GM23338 (cell line): ENCODE results near the gene LMAN2L. TPM values are rescaled to one million over a fixed set of nuclear protein-coding genes. Genes with fewer than 3 reads are reported as not detected.

Experiments
- ATAC-seq: fragments of 200-7000 bp; cut with Tn5 transposase; 3 replicates; pipeline ENCODE4 v1.9.1; 2020
- DNase-seq: peaks from one replicate; pipeline ENCODE4 v3.0.0-alpha.2; 2015; ENCODE audit warnings: low spot score
- H2AFZ ChIP-seq: fragments of 200-600 bp; sonication (generic); 2 replicates; pipeline ENCODE4 v1.8.0; 2016; ENCODE audit warnings: antibody characterized with exemption, mild to moderate bottlenecking, moderate library complexity
- H3F3A ChIP-seq: fragments of 200-600 bp; sonication (generic); replicated peaks from 2 replicates; pipeline ENCODE4 v1.8.0; 2017; ENCODE audit warnings: antibody characterized with exemption, mixed run types, low read depth
- H3K27ac ChIP-seq: fragments of 200-600 bp; sonication (generic); 2 replicates; pipeline ENCODE4 v1.6.1; 2016; ENCODE audit warnings: low read depth
- H3K27me3 ChIP-seq: fragments of 200-600 bp; sonication (generic); 2 replicates; pipeline ENCODE4 v1.8.0; 2016; ENCODE audit warnings: mild to moderate bottlenecking, mixed run types, moderate library complexity; ENCODE audit not compliant: insufficient read depth
- H3K36me3 ChIP-seq: fragments of 200-600 bp; sonication (generic); 2 replicates; pipeline ENCODE4 v1.8.0; 2016; ENCODE audit warnings: mild to moderate bottlenecking; ENCODE audit not compliant: insufficient read depth
- H3K4me1 ChIP-seq: fragments of 200-600 bp; sonication (generic); 2 replicates; pipeline ENCODE4 v1.8.0; 2016; ENCODE audit warnings: mild to moderate bottlenecking, moderate library complexity; ENCODE audit not compliant: insufficient read depth
- H3K4me2 ChIP-seq: fragments of 200-600 bp; sonication (generic); 2 replicates; pipeline ENCODE4 v1.7.1; 2017; ENCODE audit warnings: mixed run types
- H3K4me3 ChIP-seq: fragments of 200-600 bp; sonication (generic); 2 replicates; pipeline ENCODE4 v1.6.1; 2016; ENCODE audit warnings: mixed run types
- H3K79me2 ChIP-seq: fragments of 200-600 bp; sonication (generic); replicated peaks from 2 replicates; pipeline ENCODE4 v1.8.0; 2017; ENCODE audit warnings: mild to moderate bottlenecking; ENCODE audit not compliant: insufficient read depth
- H3K9me2 ChIP-seq: fragments of 200-600 bp; sonication (generic); 2 replicates; pipeline ENCODE4 v1.8.0; 2017; ENCODE audit not compliant: insufficient read depth
- H4K20me1 ChIP-seq: fragments of 200-600 bp; sonication (generic); replicated peaks from 2 replicates; pipeline ENCODE4 v1.8.0; 2017; ENCODE audit warnings: mild to moderate bottlenecking; ENCODE audit not compliant: insufficient read depth
- H3K27ac Mint-ChIP-seq: 2 replicates; pipeline ENCODE4 v1.8.0; 2020; ENCODE audit warnings: inconsistent platforms, mild to moderate bottlenecking, moderate library complexity, mixed read lengths
- H3K27me3 Mint-ChIP-seq: 3 replicates; pipeline ENCODE4 v1.8.0; 2022; ENCODE audit warnings: low read depth, mild to moderate bottlenecking, moderate library complexity, mixed read lengths, inconsistent platforms; ENCODE audit not compliant: insufficient read depth, poor library complexity
- H3K36me3 Mint-ChIP-seq: 3 replicates; pipeline ENCODE4 v1.8.0; 2021; ENCODE audit warnings: low read depth, mild to moderate bottlenecking, inconsistent platforms, moderate library complexity, mixed read lengths
- H3K4me1 Mint-ChIP-seq: 3 replicates; pipeline ENCODE4 v1.8.0; 2020; ENCODE audit warnings: mild to moderate bottlenecking, inconsistent platforms, mixed read lengths
- H3K4me3 Mint-ChIP-seq: 3 replicates; pipeline ENCODE4 v1.8.0; 2021; ENCODE audit warnings: moderate library complexity, mild to moderate bottlenecking, inconsistent platforms, mixed read lengths
- H3K9me3 Mint-ChIP-seq: 3 replicates; pipeline ENCODE4 v1.8.0; 2020; ENCODE audit warnings: moderate library complexity, mild to moderate bottlenecking, inconsistent platforms, mixed read lengths
- EZH2phosphoT487 ChIP-seq: fragments of 200-600 bp; sonication (generic); IDR thresholded peaks from one replicate; pipeline ENCODE4 v1.8.1; 2018; ENCODE audit warnings: antibody characterized with exemption; ENCODE audit not compliant: unreplicated experiment
- JUNB ChIP-seq: IDR thresholded peaks from one replicate; pipeline ENCODE4 v1.6.1; 2016; ENCODE audit warnings: antibody characterized with exemption; ENCODE audit not compliant: unreplicated experiment
- NANOG ChIP-seq: IDR thresholded peaks from 2 replicates; pipeline ENCODE4 v1.6.1; 2016; ENCODE audit warnings: antibody characterized with exemption, borderline replicate concordance
- REST ChIP-seq: IDR thresholded peaks from one replicate; pipeline ENCODE4 v1.6.1; 2018; ENCODE audit warnings: antibody characterized with exemption; ENCODE audit not compliant: unreplicated experiment
- STAT1 ChIP-seq: IDR thresholded peaks from one replicate; pipeline ENCODE4 v1.6.1; 2016; ENCODE audit warnings: antibody characterized with exemption; ENCODE audit not compliant: unreplicated experiment
- ZNF462 ChIP-seq: fragments of 250-450 bp; sonication (Bioruptor Pico); IDR thresholded peaks from 2 replicates; pipeline ENCODE4 v1.5.0; 2020; ENCODE audit warnings: mild to moderate bottlenecking, moderate library complexity
- polyA plus RNA-seq: library from polyadenylated mRNA; unstranded; fragments of >200 nt; fragmentation: Nextera tagmentation; extraction: Ambion mirVana; gene quantifications from 2 replicates; pipeline ENCODE4 v1.2.1, GENCODE V29; 2016
- total RNA-seq: library from RNA; depleted of rRNA; stranded (reverse); fragments of >200 nt; shearing (Covaris generic); gene quantifications from 2 replicates; pipeline ENCODE4 v1.2.3, GENCODE V29; 2014

Gene LMAN2L
- total and polyA plus RNA-seq, 2 experiments from 2014 or later, result 11.8 to 15.8 TPM

GRCh38 chr2:96683307-96683706 lies 56.6 kb downstream of the LMAN2L start:
- ATAC-seq (no peak), DNase-seq (no peak)
- Histone ChIP-seq H3K4me1 (no peaks in the 10 kb centered on the region), H4K20me1 (no peaks in the 10 kb centered on the region), H3K36me3 (no peaks in the 10 kb centered on the region), H3K27me3 (no peaks in the 10 kb centered on the region), H3K9me2 (no peaks in the 10 kb centered on the region), H3K79me2 (no peaks in the 10 kb centered on the region), H2AFZ (no peak overlapping the region), H3K27ac (no peak overlapping the region), H3K4me2 (no peak overlapping the region), H3F3A (no peaks in the 10 kb centered on the region), H3K4me3 (no peak overlapping the region)
- H3K27ac Mint-ChIP-seq, result no peak overlapping the region
- no peaks in the 10 kb centered on the region for H3K36me3 Mint-ChIP-seq
- no peak overlapping the region for H3K4me3 Mint-ChIP-seq
- H3K27me3 Mint-ChIP-seq, result peaks cover 4% of the 10 kb centered on the region
- H3K4me1 Mint-ChIP-seq, result peaks cover 15% of the 10 kb centered on the region
- no peak for TF ChIP-seq STAT1
- no peak for TF ChIP-seq NANOG
- no peak for TF ChIP-seq JUNB
- TF ChIP-seq ZNF462 (CRISPR knock-in tag), result no peak
- no peak for TF ChIP-seq REST
- TF ChIP-seq EZH2phosphoT487, result no peak
- H3K9me3 Mint-ChIP-seq, result no peaks in the 10 kb centered on the region
